GM19468 (cell line): ENCODE measurements around the gene CD22.

ENCODE experiments used
- ATAC-seq: cut with Tn5 transposase; IDR thresholded peaks from one replicate; pipeline ENCODE4 v1.9.1; 2021; ENCODE audit warnings: mild to moderate bottlenecking, moderate library complexity, moderate number of reproducible peaks; ENCODE audit not compliant: unreplicated experiment; ENCODE audit errors: extremely low read depth

CD22 gene

DNA sequence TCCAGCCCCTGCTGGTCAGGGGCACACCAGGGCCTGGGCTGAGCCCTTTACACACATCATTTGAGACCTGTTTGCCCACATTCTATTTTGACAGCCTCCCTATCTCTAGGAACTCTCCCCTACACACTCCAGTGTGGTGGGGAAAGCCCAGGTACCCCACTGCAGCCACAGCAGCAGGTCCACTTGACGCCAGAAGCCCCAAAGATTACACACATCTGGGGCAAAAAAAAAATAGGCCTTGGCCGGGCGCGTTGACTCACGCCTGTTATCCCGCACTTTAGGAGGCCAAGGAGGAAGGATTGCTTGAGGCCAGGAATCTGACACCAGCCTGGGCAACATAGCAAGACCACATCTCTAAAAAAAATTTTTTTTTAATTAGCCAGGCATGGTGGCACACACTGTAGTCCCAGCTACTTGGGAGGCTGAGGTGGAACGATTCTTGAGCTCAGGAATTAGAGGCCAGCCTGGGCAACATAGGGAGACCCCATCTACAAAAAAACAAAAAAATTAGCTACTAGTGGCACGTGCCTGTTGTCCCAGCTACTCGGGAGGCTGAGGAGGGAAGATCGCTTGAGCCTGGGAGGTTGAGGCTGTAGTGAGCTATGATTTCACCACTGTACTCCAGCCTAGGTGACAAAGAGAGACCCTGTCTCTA is 18.0 kb upstream of the CD22 start:
- no peak for ATAC-seq

DNA sequence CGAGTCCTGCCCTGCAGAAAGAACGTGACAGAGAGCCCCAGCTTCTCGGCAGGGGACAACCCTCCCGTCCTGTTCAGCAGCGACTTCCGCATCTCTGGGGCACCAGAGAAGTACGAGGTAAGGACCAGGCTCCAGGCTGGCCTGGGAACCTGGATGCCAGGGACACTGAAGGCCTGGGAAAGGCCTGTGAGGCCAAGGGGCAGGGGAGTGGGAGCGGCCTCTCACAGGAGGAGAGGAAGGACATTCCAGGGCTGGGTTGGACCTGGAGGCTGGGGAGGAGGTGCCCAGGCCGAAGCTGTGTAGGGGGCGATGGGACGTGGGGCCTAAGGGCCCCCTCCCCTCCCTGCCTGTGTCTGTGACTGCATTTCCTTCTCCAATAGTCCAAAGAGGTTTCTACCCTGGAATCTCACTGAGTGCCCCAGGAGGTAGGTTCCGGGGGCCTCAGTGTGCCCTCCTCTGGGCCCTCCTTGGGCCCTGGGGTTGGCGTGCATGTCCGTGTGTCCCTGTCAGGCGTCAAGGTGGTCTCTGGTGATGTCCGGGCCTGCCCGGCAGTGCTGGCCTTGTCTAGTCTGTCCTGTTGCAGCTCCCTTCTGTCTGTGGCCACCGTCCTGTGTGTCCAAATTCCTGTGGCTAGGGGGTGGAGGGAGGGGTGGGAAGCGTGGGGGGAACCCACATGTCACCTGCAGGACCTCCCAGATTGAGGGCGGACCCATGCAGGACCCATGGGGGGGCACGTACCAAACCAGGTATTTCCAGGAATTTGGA is 16.9 kb upstream of the CD22 start:
- no peak for ATAC-seq

DNA sequence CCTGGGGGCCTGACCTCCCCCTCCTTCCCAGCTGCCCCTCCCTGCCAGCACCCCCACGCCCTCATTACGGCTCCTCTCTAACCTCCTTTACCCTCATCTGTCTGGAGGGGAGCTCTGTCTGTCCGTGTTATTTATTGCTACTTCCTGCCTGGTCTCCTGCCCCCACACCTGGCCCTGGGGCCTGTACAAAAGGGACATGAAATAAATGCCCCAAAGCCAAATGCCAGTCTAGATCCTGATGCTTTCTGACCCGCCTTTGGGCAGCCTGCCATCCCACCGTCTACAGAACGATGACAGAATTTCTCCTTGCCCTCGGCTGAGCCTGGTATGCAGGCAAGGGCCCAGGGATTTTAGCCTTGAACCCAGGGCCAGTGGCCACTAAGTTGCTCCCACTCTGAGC is 15.4 kb upstream of the CD22 start:
- ATAC-seq = no peak

DNA sequence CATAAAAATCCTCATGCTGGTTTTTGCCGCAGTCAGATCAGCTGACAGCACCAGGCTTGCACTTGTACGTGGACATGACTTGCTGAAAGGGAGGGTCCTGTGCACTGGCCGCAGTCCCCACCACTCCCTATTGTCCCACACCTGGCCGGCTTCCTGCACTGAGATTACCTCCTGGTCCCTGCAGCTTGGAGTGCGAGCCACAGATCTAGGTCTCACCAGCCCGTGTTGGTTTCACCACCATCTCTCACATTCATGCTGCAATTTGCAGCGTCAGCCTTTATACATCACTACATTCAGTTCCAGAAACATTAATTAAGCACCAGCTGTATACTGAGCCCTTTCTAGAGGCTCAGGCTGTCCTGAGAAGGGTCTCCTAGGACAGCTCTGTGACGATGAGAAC is 15.0 kb upstream of the CD22 start:
- ATAC-seq = no peak

DNA sequence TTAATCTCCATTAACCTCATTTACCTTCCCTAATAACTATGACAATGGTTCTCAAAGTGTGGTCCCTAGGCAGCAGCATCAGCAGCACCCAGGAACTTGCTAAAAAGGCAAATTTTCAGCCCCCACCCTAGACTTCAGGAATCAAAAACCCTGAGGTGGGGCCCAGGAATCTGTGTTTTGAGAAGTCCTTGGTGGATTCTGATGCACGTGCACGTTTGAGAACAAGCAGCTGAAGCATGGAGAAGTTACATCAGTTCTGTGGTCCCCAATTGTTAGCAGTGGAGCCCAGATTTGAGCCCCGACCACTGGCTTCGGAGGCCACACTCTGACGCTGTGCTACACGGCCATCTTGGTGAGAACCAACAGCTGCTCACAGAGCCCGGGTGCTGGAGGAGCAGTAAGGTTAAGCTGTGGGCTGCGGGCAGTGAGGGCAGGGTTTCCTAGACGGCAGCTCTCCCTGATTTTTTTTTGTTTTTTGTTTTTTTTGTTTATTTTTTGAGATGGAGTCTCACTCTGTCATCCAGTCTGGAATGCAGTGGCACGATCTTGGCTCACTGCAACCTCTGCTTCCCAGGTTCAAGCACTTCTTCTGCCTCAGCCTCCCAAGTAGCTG is 14.0 kb upstream of the CD22 start:
- ATAC-seq = no peak

DNA sequence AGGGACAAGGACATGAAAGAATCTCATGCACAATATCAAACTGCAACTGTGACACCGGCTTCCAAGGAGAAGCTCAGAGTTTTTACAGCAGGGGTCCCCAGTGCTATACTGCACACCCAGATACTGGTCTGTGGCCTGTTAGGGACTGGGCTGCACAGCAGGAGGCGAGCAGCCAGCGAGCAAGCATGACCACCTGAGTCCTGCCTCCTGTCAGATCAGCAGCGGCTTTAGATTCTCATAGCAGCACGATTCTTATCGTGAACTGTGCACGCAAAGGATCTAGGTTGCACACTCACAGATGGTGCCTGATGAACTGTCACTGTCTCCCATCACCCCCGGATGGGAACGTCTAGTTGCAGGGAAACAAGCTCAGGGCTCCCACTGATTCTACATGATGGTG is 13.1 kb upstream of the CD22 start:
- ATAC-seq = no peak

DNA sequence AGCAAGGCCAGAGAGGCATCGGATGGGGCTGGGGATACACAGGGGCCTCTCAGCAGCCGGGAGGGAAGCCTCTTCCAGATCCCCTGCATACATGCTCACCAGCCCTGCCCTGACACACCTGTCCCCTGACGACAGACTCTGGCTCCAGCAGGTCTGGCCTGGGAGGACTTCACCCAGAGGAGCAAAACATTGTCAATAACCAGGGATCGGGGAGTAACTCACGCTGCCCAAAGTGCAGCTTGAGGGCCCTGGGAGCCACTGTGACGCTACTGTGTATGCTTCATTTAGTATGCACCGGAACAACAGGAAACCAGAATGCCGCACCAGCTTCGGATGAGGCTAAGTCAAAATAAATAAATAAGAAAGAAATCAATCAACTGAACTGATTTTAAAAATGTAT is 12.4 kb upstream of the CD22 start:
- no peak for ATAC-seq

DNA sequence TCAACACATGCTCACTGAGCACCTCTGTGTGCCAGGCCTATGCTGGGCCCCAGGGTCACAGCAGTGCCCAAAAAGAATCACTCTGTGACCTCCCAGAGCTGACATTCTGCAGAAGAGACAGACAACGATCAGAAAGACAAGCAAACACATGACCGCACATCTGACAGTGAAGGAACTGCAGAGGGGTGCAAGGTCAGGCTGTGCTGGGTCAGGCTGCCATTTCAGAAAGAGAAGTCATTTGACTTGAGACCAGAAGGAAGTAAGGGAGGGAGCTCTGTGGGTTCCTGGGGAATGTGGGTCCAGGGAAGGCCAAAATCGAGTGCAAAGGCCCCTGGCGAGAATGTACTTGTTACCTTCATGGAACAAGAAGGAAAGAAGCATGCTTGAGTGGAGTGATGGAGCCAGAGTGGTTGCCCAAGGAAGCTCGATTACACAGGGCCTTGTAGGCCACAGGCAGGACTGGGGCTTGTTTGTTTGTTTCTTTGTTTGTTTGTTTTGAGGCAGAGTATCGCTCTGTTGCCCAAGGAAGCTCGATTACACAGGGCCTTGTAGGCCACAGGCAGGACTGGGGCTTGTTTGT is 11.4 kb upstream of the CD22 start:
- ATAC-seq = no peak

DNA sequence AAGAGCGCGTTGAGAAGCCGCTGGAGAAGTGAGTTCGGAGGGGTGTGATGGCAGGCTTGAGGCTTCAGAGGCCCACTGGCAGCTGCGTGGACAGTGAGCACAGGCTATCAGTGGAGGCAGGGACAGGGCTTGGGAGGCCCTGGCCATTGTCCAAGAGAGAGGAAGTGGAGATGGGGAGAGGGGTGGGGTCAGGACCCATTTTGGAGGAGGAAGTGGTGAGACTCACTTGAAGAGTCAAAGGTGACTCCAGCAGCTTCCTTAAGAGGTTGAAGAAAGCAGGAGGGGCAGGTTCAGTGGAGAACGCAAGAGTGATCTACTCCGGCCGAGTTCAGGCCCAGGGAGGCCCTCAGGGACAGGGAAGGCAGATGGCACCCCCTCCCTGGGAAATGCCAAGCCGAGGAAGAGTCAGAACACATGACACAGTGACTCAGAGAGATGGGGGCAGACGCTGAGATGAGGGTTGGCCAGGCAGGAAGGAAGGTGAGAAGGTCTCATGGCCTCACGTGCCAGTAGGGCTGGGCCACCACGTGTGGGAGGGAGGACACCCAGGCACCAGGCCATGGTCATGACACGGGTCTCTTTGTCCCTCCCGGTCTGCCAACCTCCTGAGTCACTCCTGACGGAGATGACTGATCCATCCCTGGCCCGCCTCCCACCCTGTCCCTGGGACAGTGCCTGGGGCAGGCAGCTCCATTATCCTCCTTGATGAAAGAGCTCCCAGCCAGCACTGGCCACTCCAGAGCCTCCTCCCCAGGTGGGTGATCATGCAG is 10.1 kb upstream of the CD22 start:
- ATAC-seq = no peak

DNA sequence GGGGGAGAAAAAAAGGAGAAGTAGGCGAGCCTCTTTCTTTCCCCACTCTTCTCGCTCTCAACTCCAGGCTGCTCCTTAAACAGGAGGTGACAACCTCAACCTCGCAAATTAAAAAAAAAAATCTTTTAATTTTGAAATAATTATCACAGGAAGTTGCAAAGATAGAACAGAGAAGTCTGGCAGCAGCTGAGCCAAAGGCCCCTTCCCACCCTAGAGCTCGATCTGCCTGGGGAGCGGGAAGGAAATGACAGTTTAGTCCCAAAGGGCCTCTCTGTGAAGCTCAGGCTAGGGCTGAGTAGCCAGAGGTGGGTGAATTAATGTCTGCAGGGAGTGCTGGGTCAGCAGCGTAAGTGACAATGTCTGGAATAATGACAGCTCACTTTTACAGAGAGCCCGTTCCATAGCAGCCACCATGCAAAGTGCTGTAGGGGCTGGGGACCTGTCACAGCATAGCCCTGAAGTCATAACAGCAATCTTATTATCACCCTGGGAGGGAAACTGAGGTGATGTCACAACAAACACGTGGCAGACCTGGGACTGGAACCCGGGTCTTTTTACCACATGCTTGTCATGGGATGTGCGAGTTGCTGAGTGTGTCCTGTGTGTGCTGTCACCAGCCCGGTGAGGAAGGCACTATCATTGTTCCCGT is 8.8 kb upstream of the CD22 start:
- no peak for ATAC-seq

DNA sequence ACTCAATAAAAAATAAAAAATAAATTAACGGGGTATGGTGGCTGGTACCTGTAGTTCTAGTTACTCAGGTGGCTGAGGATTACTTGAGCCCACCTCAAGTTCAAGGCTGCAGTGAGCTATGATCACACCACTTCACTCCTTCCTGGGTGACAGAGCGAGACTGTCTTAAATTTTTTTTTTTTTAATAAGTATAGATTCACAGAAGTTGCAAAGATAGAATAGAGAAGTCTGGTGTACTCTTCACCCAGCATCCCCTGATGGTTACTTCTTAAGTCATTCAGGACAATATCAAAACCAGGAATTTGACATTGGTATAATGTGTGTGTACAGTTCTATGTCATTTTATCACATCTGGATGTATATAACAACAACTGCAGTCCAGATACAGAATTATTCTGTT is 7.7 kb upstream of the CD22 start:
- no peak for ATAC-seq

DNA sequence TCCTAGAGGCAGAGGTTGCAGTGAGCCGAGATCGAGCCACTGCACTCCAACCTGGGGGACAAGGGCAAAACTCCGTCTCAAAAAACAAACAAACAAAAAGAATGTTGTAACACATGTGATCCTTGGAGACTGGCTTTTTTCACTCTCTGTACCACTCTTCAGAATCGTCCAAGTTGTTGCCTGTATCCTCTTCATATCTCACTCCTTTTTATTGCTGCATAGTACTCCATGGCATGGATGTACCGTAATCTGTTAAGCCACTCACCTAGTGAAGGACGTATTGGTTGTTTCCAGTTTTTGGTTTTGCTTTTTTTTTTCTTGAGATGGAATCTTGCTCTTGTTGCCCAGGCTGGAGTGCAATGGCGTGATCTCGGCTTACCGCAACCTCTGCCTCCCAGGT is 7.0 kb upstream of the CD22 start:
- ATAC-seq = no peak

DNA sequence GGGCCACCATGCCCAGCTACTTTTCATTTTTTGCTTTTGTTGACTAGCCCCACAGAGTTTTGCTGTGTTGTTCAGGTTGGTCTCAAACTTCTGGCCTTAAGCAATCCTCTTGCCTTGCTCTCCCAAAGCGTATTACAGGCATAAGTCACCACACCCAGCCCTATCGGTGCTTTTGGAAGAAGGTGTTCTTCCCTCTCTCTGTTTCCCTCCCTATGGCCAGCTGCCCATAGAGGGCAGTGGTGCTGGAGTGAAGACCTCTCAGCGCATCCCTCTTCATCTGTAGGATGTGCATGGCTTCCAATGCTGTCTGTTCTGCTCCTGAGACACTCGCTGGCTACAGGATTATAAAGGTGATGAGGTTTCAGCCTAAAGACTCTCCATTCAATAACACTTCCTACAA is 1.3 kb upstream of the CD22 start:
- no peak for ATAC-seq

DNA sequence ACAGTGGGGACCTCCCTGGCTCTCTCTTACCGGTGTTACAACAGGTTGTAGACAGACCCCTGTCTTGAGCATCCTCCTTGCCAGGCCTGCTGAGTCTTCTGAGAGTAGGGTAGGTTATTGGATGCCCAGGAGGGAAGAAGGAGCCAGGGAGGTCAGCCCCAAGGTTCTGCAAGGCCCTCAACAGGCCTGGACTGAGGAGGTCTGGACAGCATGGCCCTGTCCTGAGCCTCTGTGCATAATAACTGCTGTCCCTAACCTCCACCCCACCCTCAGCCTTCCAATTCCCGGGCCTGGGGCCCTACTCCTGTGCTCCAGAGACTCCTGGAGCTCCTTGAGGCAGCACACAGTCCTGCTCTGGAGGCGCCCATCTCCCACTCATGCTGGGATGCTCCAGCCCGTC is 336 bp downstream of the CD22 start:
- ATAC-seq = no peak

DNA sequence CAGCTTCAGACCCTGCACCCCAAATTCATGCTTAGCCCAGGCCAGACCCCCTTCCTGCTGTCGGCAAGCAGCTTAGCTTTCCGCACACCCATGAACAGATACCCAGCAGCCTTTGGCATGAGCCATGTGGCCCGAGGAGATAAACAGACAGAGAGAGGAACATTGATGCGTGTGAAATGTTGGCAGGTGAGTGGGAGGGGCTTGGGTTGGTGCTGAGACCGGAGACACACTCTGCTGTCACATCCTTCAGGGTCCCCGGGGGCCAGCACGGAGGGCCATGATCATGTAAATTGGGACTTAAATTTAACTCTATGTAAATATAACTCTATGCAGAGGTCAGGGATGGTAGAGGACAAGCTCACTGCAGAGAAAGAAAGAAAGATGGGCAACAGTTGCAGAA is 1.5 kb downstream of the CD22 start:
- ATAC-seq = peak; percentile 41

DNA sequence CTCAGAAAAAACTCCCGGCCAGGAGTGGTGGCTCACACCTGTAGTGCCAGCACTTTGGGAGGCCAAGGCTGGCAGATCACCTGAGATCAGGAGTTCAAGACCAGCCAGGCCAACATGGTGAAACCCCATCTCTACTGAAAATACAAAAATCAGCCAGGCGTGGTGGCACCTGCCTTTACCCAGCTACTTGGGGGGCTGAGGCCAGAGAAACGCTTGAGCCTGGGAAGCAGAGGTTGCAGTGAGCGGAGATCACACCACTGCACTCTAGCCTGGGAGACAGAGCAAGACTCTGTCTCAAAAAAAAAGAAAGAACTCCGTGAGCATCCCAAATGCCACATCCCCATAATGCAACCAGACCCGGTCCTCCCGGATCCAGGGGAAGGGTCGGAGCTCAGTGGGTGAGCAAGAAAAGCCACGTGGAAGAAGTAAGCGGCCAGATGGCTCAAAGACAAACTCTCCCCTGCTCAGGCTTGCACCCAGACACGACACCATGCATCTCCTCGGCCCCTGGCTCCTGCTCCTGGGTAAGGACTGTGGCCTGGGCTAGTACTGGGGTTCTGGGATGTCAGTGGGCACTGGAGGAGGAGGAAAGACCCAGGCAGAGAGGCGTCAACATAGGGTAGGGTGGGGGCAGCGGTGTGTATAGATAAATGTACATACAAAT is 2.7 kb downstream of the CD22 start:
- ATAC-seq = no peak

DNA sequence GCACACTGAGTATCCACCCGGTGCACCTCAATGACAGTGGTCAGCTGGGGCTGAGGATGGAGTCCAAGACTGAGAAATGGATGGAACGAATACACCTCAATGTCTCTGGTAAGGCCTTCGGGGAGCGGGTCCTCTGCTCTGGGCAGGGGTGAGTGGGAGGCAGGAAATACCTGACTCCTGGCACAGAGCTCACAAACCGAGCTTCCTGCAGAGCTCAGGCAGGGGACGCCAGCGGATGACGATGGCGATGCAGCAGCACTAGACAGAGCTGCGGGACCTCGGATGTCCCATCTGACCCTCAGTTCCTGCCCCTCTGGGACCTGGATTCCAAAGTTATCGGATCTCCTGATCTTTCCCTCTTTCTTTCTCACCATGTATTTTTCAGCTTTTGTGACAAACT is 3.8 kb downstream of the CD22 start:
- no peak for ATAC-seq

DNA sequence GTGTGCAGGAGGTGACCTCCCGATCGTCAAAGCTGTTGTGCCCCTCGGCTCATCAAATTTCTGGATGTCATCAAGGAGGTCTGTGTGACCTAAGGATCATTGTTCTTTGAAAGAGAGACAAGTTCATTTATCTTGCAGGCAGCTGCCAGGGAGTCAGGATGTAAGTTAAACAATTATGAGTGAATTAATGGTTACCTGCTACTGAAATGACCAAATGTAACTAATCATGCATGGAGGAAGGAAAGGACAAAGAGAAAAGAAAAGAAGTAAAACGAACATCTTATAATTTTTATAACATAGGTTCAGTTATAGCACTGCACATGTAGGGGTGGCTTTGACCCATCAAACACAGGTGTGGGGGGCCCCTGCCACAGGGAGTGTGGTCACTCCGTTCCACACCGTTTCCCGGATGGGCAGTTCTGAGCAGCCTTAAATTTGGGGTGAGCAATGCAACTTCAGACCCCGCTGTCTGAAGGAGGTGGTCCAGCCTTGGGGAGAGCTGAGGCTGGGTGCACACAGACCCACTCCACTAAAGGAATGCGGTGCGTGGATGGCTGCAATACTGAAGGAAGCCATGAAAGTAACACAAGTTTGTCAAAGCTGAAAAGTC is 5.3 kb downstream of the CD22 start:
- ATAC-seq = no peak
